SK-N-MC (cell line): ENCODE results near the gene VAV2.

Experiments
- EZH2 ChIP-seq: fragments of 200-600 bp; sonication (generic); IDR thresholded peaks from one replicate; pipeline ENCODE4 v1.6.1; 2017; ENCODE audit warnings: antibody characterized with exemption
- POLR2AphosphoS5 ChIP-seq: IDR thresholded peaks from 2 replicates; pipeline ENCODE4 v1.6.1; 2012; ENCODE audit warnings: mild to moderate bottlenecking, low read depth, low read length, borderline replicate concordance

- no peak for TF ChIP-seq EZH2
- no peak for TF ChIP-seq POLR2AphosphoS5
These were observed 276.7 kb downstream of the VAV2 start for GRCh38 chr9:133715295-133715865.
